Karpas-422 (cell line): Measurements from ENCODE around the gene OR7G3. TPM values are rescaled to one million over a fixed set of nuclear protein-coding genes. Genes with fewer than 3 reads are reported as not detected.

Experiments
- DNase-seq: peaks from one replicate; pipeline ENCODE4 v3.0.0-alpha.2; 2015
- H2AFZ ChIP-seq: fragments of 200-600 bp; sonication (generic); 2 replicates; pipeline ENCODE4 v1.6.1; 2014; ENCODE audit warnings: antibody characterized with exemption, low read length, mixed read lengths
- H3K27ac ChIP-seq: fragments of 200-600 bp; sonication (generic); 2 replicates; pipeline ENCODE4 v1.5.1; 2014; ENCODE audit warnings: mild to moderate bottlenecking, low read length, moderate library complexity
- H3K27me3 ChIP-seq: fragments of 200-600 bp; sonication (generic); 2 replicates; pipeline ENCODE4 v1.6.1; 2014; ENCODE audit warnings: low read length, mixed read lengths
- H3K36me3 ChIP-seq: fragments of 200-600 bp; sonication (generic); 2 replicates; pipeline ENCODE4 v1.6.1; 2014; ENCODE audit warnings: low read length, mixed read lengths; ENCODE audit not compliant: insufficient read depth
- H3K4me1 ChIP-seq: fragments of 200-600 bp; sonication (generic); 2 replicates; pipeline ENCODE4 v1.6.1; 2014; ENCODE audit warnings: mild to moderate bottlenecking, low read length, mixed read lengths
- H3K4me2 ChIP-seq: fragments of 200-600 bp; sonication (generic); 2 replicates; pipeline ENCODE4 v1.6.1; 2014; ENCODE audit warnings: low read length, low read depth, mild to moderate bottlenecking; ENCODE audit not compliant: poor library complexity, severe bottlenecking
- H3K4me3 ChIP-seq: fragments of 200-600 bp; sonication (generic); 2 replicates; pipeline ENCODE4 v1.5.1; 2014; ENCODE audit warnings: mild to moderate bottlenecking, antibody characterized with exemption, low read length, mixed read lengths
- H3K79me2 ChIP-seq: fragments of 200-600 bp; sonication (generic); 2 replicates; pipeline ENCODE4 v1.6.1; 2014; ENCODE audit warnings: mild to moderate bottlenecking, low read length, mixed read lengths
- H3K9ac ChIP-seq: fragments of 200-600 bp; sonication (generic); 2 replicates; pipeline ENCODE4 v1.6.0; 2014; ENCODE audit warnings: low read length
- H3K9me2 ChIP-seq: fragments of 200-600 bp; sonication (generic), shearing (Covaris generic); replicated peaks from 2 replicates; pipeline ENCODE4 v1.6.0; 2014; ENCODE audit warnings: mild to moderate bottlenecking, low read length, moderate library complexity; ENCODE audit not compliant: insufficient read depth
- H3K9me3 ChIP-seq: fragments of 300-700, 200-600 bp; sonication (generic); 2 replicates; pipeline ENCODE4 v1.6.1; 2014; ENCODE audit warnings: low read length, mixed read lengths
- H4K20me1 ChIP-seq: fragments of 200-600 bp; sonication (generic); 2 replicates; pipeline ENCODE4 v1.6.1; 2014; ENCODE audit warnings: mild to moderate bottlenecking, antibody characterized with exemption, low read length, low read depth; ENCODE audit not compliant: insufficient read depth
- total RNA-seq: library from RNA; depleted of rRNA; stranded (reverse); fragments of >200 nt; shearing (Covaris generic); gene quantifications from 2 replicates; pipeline ENCODE4 v1.2.3, GENCODE V29; 2014; ENCODE audit warnings: low replicate concordance; rRNA removed

Gene OR7G3
- total RNA-seq, result not detected in 2 replicates

- Histone ChIP-seq H3K9me2 (no peaks in the 10 kb centered on the region), H2AFZ (no peak within 1 kb of the TSS), H3K9ac (no peak within 1 kb of the TSS), H3K4me3 (no peak within 1 kb of the TSS), H3K4me2 (no peak within 1 kb of the TSS), H3K9me3 (no peaks in the 10 kb centered on the region), H3K4me1 (no peaks in the 10 kb centered on the region), H3K27ac (no peak within 1 kb of the TSS), H3K36me3 (no peaks in the 10 kb centered on the region), H3K79me2 (no peaks in the 10 kb centered on the region), H4K20me1 (no peaks in the 10 kb centered on the region), H3K27me3 (no peaks in the 10 kb centered on the region)
- DNase-seq, result no peak
Measured at GRCh38 chr19:9126900-9127405, at the start of gene OR7G3. OR7G3 (minus strand) TSS chr19:9126950; CDS start chr19:9126950, 0 bp downstream.

- H3K4me2 ChIP-seq, result no peak overlapping the region
- no peaks in the 10 kb centered on the region for H3K27me3 ChIP-seq
- H4K20me1 ChIP-seq, result no peaks in the 10 kb centered on the region
- no peaks in the 10 kb centered on the region for H3K9me2 ChIP-seq
- no peak for DNase-seq
- H3K36me3 ChIP-seq, result no peaks in the 10 kb centered on the region
- H3K4me3 ChIP-seq, result no peak overlapping the region
- H3K27ac ChIP-seq, result no peak overlapping the region
- H3K79me2 ChIP-seq, result no peaks in the 10 kb centered on the region
- no peak overlapping the region for H3K9ac ChIP-seq
- H3K9me3 ChIP-seq, result no peaks in the 10 kb centered on the region
- H3K4me1 ChIP-seq, result no peaks in the 10 kb centered on the region
- H2AFZ ChIP-seq, result no peak overlapping the region
Measured at GRCh38 chr19:9175326-9175725, 48.6 kb upstream of the OR7G3 start.

- Histone ChIP-seq H3K9ac (no peak overlapping the region), H3K36me3 (no peaks in the 10 kb centered on the region), H4K20me1 (0 out of 2 replicates have a peak, but pooled peaks cover 4% of the 10 kb centered on the region), H3K27me3 (no peaks in the 10 kb centered on the region), H3K9me2 (no peaks in the 10 kb centered on the region), H3K79me2 (no peaks in the 10 kb centered on the region), H3K4me3 (no peak overlapping the region), H2AFZ (no peak overlapping the region), H3K4me2 (no peak overlapping the region), H3K4me1 (no peaks in the 10 kb centered on the region), H3K9me3 (no peaks in the 10 kb centered on the region), H3K27ac (no peak overlapping the region)
- no peak for DNase-seq
Measured at GRCh38 chr19:9171393-9171991, 44.7 kb upstream of the OR7G3 start.

- no peaks in the 10 kb centered on the region for H3K27me3 ChIP-seq
- no peak overlapping the region for H3K9ac ChIP-seq
- no peaks in the 10 kb centered on the region for H3K9me2 ChIP-seq
- 0 out of 2 replicates have a peak, but pooled peaks cover 2% of the 10 kb centered on the region for H3K79me2 ChIP-seq
- H3K4me3 ChIP-seq, result no peak overlapping the region
- peaks cover 23% of the 10 kb centered on the region for H3K36me3 ChIP-seq
- peaks cover 12% of the 10 kb centered on the region; the same call in 1 of the 2 replicates for H4K20me1 ChIP-seq
- no peak for DNase-seq
- no peaks in the 10 kb centered on the region for H3K4me1 ChIP-seq
- H2AFZ ChIP-seq, result no peak overlapping the region
- H3K9me3 ChIP-seq, result no peaks in the 10 kb centered on the region
- no peak overlapping the region for H3K4me2 ChIP-seq
- no peak overlapping the region for H3K27ac ChIP-seq
Measured at GRCh38 chr19:9166846-9167245, 40.1 kb upstream of the OR7G3 start.

- peaks cover 39% of the 10 kb centered on the region for H3K36me3 ChIP-seq
- no peak overlapping the region for H3K4me2 ChIP-seq
- no peaks in the 10 kb centered on the region for H3K9me2 ChIP-seq
- H3K27ac ChIP-seq, result no peak overlapping the region
- H3K4me1 ChIP-seq, result no peaks in the 10 kb centered on the region
- H3K4me3 ChIP-seq, result no peak overlapping the region
- H4K20me1 ChIP-seq, result peaks cover 16% of the 10 kb centered on the region; the same call in 1 of the 2 replicates
- no peaks in the 10 kb centered on the region for H3K27me3 ChIP-seq
- no peak for DNase-seq
- no peaks in the 10 kb centered on the region for H3K9me3 ChIP-seq
- 0 out of 2 replicates have a peak, but pooled peaks cover 4% of the 10 kb centered on the region for H3K79me2 ChIP-seq
- no peak overlapping the region for H3K9ac ChIP-seq
- no peak overlapping the region for H2AFZ ChIP-seq
Measured at GRCh38 chr19:9165261-9165660, 38.5 kb upstream of the OR7G3 start.

GRCh38 chr19:9161427-9161826 lies 34.7 kb upstream of the OR7G3 start:
- peaks cover 15% of the 10 kb centered on the region for H3K79me2 ChIP-seq
- H3K4me3 ChIP-seq, result no peak overlapping the region
- H3K9me2 ChIP-seq, result no peaks in the 10 kb centered on the region
- H3K27ac ChIP-seq, result no peak overlapping the region
- peaks cover 12% of the 10 kb centered on the region; the same call in 1 of the 2 replicates for H4K20me1 ChIP-seq
- no peak overlapping the region for H3K4me2 ChIP-seq
- no peak overlapping the region for H2AFZ ChIP-seq
- H3K9me3 ChIP-seq, result no peaks in the 10 kb centered on the region
- peaks cover 68% of the 10 kb centered on the region for H3K36me3 ChIP-seq
- no peaks in the 10 kb centered on the region for H3K27me3 ChIP-seq
- H3K4me1 ChIP-seq, result no peaks in the 10 kb centered on the region
- H3K9ac ChIP-seq, result no peak overlapping the region
- no peak for DNase-seq

- H3K9ac ChIP-seq, result no peak overlapping the region
- H3K79me2 ChIP-seq, result peaks cover 30% of the 10 kb centered on the region
Measured at GRCh38 chr19:9159891-9160290, 33.1 kb upstream of the OR7G3 start.

GRCh38 chr19:9156304-9156703 lies 29.6 kb upstream of the OR7G3 start:
- DNase-seq, result no peak
- Histone ChIP-seq H3K4me2 (no peak overlapping the region), H4K20me1 (peaks cover 31% of the 10 kb centered on the region), H3K27me3 (no peaks in the 10 kb centered on the region), H3K9ac (no peak overlapping the region), H3K36me3 (peaks cover 68% of the 10 kb centered on the region), H3K9me2 (no peaks in the 10 kb centered on the region), H2AFZ (no peak overlapping the region), H3K79me2 (peaks cover 62% of the 10 kb centered on the region), H3K4me1 (no peaks in the 10 kb centered on the region), H3K9me3 (no peaks in the 10 kb centered on the region), H3K4me3 (no peak overlapping the region), H3K27ac (no peak overlapping the region)

More at GRCh38 chr19:9159891-9160290, 33.1 kb upstream of the OR7G3 start:
- Histone ChIP-seq H4K20me1 (peaks cover 24% of the 10 kb centered on the region), H3K4me3 (no peak overlapping the region), H3K27me3 (no peaks in the 10 kb centered on the region), H3K4me2 (no peak overlapping the region), H3K36me3 (peaks cover 80% of the 10 kb centered on the region), H3K4me1 (no peaks in the 10 kb centered on the region), H3K9me3 (no peaks in the 10 kb centered on the region), H3K27ac (no peak overlapping the region), H2AFZ (no peak overlapping the region), H3K9me2 (no peaks in the 10 kb centered on the region)
- DNase-seq, result no peak
